NB4 (cell line): Measurements from ENCODE around the gene DAAM1.

ENCODE experiments used
- POLR2A ChIP-seq: IDR thresholded peaks from 2 replicates; pipeline ENCODE4 v1.6.1; 2011; ENCODE audit warnings: mild to moderate bottlenecking; ENCODE audit not compliant: insufficient read length; ENCODE audit errors: extremely low read depth
- TF ChIP-seq, protein P1 (sequence below): IDR thresholded peaks from one replicate; pipeline ENCODE4 v1.5.1; 2012; ENCODE audit warnings: low read depth, low read length
- TF ChIP-seq, protein P2 (sequence below): IDR thresholded peaks from 2 replicates; pipeline ENCODE4 v1.6.1; 2011; ENCODE audit warnings: low read depth, low read length

GRCh38 chr14:59313144-59313651, 124.7 kb downstream of the DAAM1 start:
- TF ChIP-seq, protein P1, sequence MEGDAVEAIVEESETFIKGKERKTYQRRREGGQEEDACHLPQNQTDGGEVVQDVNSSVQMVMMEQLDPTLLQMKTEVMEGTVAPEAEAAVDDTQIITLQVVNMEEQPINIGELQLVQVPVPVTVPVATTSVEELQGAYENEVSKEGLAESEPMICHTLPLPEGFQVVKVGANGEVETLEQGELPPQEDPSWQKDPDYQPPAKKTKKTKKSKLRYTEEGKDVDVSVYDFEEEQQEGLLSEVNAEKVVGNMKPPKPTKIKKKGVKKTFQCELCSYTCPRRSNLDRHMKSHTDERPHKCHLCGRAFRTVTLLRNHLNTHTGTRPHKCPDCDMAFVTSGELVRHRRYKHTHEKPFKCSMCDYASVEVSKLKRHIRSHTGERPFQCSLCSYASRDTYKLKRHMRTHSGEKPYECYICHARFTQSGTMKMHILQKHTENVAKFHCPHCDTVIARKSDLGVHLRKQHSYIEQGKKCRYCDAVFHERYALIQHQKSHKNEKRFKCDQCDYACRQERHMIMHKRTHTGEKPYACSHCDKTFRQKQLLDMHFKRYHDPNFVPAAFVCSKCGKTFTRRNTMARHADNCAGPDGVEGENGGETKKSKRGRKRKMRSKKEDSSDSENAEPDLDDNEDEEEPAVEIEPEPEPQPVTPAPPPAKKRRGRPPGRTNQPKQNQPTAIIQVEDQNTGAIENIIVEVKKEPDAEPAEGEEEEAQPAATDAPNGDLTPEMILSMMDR = no peak
- no peak for TF ChIP-seq POLR2A
- TF ChIP-seq, protein P2, sequence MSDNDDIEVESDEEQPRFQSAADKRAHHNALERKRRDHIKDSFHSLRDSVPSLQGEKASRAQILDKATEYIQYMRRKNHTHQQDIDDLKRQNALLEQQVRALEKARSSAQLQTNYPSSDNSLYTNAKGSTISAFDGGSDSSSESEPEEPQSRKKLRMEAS = no peak
